OCI-LY3 (cell line): Measurements from ENCODE around the gene MACF1.

Experiments
- H2AFZ ChIP-seq: fragments of 200-600, 300-600 bp; shearing (Covaris generic); 2 replicates; pipeline ENCODE4 v1.6.0; 2014; ENCODE audit warnings: antibody characterized with exemption, low read depth, low read length
- H3K27ac ChIP-seq: fragments of 200-600, 300-600 bp; sonication (generic); 2 replicates; pipeline ENCODE4 v1.5.1; 2014; ENCODE audit warnings: mild to moderate bottlenecking, low read length, moderate library complexity, mixed read lengths
- H3K27me3 ChIP-seq: fragments of 200-600, 300-600 bp; sonication (generic); 2 replicates; pipeline ENCODE4 v1.6.1; 2014; ENCODE audit warnings: low read depth, low read length, mixed read lengths
- H3K36me3 ChIP-seq: fragments of 200-600, 300-600 bp; sonication (generic); replicated peaks from 2 replicates; pipeline ENCODE3; 2014; ENCODE audit warnings: low read depth, low read length, mixed read lengths
- H3K4me1 ChIP-seq: fragments of 300-600, 200-600 bp; sonication (generic); 2 replicates; pipeline ENCODE4 v1.6.1; 2014; ENCODE audit warnings: low read length, mixed read lengths
- H3K4me2 ChIP-seq: fragments of 200-600, 300-600 bp; sonication (generic); 2 replicates; pipeline ENCODE4 v1.6.1; 2014; ENCODE audit warnings: low read length, mixed read lengths
- H3K4me3 ChIP-seq: fragments of 300-600, 200-600 bp; sonication (generic); 2 replicates; pipeline ENCODE4 v1.5.1; 2014; ENCODE audit warnings: antibody characterized with exemption, mild to moderate bottlenecking, low read length, moderate library complexity
- H3K79me2 ChIP-seq: fragments of 300-600, 200-600 bp; shearing (Covaris generic); 2 replicates; pipeline ENCODE4 v1.6.1; 2014; ENCODE audit warnings: mild to moderate bottlenecking, low read length, mixed read lengths
- H3K9ac ChIP-seq: fragments of 300-600, 200-600 bp; shearing (Covaris generic); 2 replicates; pipeline ENCODE4 v1.6.0; 2014; ENCODE audit warnings: mild to moderate bottlenecking, low read length, moderate library complexity
- H3K9me3 ChIP-seq: fragments of 200-600, 300-600 bp; shearing (Covaris generic); 2 replicates; pipeline ENCODE4 v1.6.1; 2014; ENCODE audit warnings: low read length, mixed read lengths; ENCODE audit not compliant: insufficient read depth
- H4K20me1 ChIP-seq: fragments of 200-600, 300-600 bp; sonication (generic); 2 replicates; pipeline ENCODE4 v1.6.1; 2016; ENCODE audit warnings: low read length, mixed read lengths; ENCODE audit not compliant: insufficient read depth
- CTCF ChIP-seq: fragments of 200-600, 300-600 bp; sonication (generic); IDR thresholded peaks from 2 replicates; pipeline ENCODE4 v1.5.1; 2014; ENCODE audit warnings: antibody characterized with exemption, low read length, low read depth
- EZH2phosphoT487 ChIP-seq: fragments of 200-600 bp; shearing (Covaris generic); IDR thresholded peaks from 2 replicates; pipeline ENCODE4 v1.6.1; 2018; ENCODE audit warnings: antibody characterized with exemption, mixed run types, low read depth

Gene MACF1

DNA sequence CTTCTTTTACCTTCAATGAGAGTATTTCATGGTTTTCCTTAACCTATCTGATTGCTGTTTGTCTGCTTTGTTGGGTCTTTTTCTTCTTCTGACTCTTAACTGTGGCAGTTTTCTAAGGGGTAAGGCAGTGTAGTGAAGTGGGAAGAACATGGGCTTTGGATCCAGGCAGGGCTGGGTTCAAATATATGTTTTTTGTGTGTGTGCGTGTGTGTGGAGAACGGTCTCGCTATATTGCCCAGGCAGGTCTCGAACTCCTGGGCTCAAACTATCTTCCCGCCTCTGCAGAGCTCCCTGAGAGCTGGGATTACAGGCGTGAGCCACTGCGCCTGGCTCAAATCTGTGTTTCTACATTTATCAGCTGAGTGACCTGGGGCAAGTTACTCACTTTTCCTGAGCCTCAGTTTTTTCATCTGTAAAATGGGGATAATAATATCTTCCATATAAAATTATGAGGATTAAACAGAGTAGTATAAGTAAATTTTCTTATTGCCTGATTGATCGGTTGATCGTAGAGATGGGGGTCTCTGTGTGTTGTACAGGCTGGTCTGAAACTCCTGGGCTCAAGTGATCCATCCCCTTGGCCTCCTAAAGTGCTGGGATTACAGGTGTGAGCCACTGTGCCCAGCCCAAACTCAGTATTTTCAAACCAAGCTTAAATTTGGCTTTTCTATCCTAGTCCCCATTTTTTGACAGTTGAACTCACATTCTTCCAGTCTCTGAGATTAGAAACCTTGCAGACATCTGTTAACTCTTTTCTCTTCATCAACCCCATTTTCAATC is 36.0 kb upstream of the MACF1 start:
- Histone ChIP-seq H4K20me1 (peaks cover 10% of the 10 kb centered on the region; the same call in 1 of the 2 replicates), H3K4me2 (no peak overlapping the region), H3K36me3 (no peaks in the 10 kb centered on the region), H3K27ac (no peak overlapping the region), H2AFZ (no peak overlapping the region), H3K4me1 (no peaks in the 10 kb centered on the region), H3K79me2 (peaks cover 58% of the 10 kb centered on the region), H3K9ac (no peak overlapping the region), H3K9me3 (no peaks in the 10 kb centered on the region), H3K4me3 (no peak overlapping the region), H3K27me3 (no peaks in the 10 kb centered on the region)
- TF ChIP-seq CTCF (no peak), EZH2phosphoT487 (no peak)

DNA sequence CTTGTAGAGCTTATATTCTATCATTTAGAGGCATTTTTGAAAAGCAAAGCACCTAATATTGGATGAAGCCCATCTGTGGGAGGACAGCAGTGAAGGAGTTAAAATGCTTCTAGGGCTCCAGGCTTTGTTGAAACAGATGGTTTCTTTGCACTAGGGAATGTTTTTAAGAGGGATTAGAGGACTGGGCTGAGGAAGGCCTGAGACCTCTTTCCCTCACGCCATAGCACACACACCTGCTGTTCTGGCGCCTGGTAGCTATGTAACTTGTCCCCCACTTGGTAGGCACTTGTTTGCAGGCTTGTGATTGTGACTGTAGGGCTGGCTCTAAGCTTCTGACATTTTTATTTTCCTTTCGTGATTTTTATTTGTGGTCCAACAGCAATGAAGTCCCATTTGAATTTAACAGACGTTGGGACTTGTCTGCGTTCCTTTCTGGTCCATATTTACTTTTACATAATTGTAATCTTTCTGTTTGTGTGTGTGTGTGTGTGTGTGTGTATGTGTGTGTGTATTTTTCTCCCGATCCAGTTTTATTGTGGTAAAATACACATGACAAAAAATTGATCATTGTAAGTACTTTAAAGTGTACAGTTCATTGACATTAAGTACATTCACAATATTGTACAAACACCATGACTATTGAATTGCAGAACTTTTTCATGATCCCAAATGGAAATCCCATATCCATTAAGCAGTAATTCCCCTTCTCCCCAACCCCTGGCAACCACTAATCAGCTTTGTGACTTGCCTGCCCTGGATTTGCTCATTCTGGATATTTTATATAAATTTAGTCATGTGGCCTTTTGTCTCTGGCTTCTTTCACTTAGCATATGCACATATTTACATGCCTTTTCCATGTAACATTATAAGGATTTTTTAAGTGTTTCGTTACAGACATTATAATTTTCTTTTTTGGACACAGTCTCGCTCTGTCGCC is 33.5 kb upstream of the MACF1 start:
- no peak for TF ChIP-seq CTCF
- TF ChIP-seq EZH2phosphoT487 = no peak
- H3K9me3 ChIP-seq = no peaks in the 10 kb centered on the region
- no peak overlapping the region for H3K4me2 ChIP-seq
- no peaks in the 10 kb centered on the region for H3K36me3 ChIP-seq
- H3K79me2 ChIP-seq = peaks cover 55% of the 10 kb centered on the region
- no peak overlapping the region for H3K27ac ChIP-seq
- no peaks in the 10 kb centered on the region for H3K4me1 ChIP-seq
- H3K27me3 ChIP-seq = no peaks in the 10 kb centered on the region
- no peak overlapping the region for H2AFZ ChIP-seq
- no peak overlapping the region for H3K9ac ChIP-seq
- no peak overlapping the region for H3K4me3 ChIP-seq
- peaks cover 12% of the 10 kb centered on the region; the same call in 1 of the 2 replicates for H4K20me1 ChIP-seq

- Histone ChIP-seq H3K4me1 (peaks cover 5% of the 10 kb centered on the region; the same call in 1 of the 2 replicates), H3K9ac (no peak overlapping the region), H3K27ac (no peak overlapping the region), H3K36me3 (no peaks in the 10 kb centered on the region), H3K4me3 (no peak overlapping the region), H4K20me1 (peaks cover 15% of the 10 kb centered on the region), H2AFZ (no peak overlapping the region), H3K9me3 (no peaks in the 10 kb centered on the region), H3K27me3 (no peaks in the 10 kb centered on the region), H3K79me2 (peaks cover 57% of the 10 kb centered on the region), H3K4me2 (no peak overlapping the region)
- no peak for TF ChIP-seq CTCF
- TF ChIP-seq EZH2phosphoT487 = no peak
Observed at GRCh38 chr1:39173119-39173994, 31.1 kb upstream of the MACF1 start.
